H9 (cell line): ENCODE data around the gene SF3B3. TPM values are rescaled to one million over a fixed set of nuclear protein-coding genes. Genes with fewer than 3 reads are reported as not detected.

Experiments
- DNase-seq: peaks from one replicate; pipeline ENCODE4 v3.0.0-alpha.2; 2017
- H2AFZ ChIP-seq: one replicate; pipeline ENCODE4 v1.6.1; 2013; ENCODE audit warnings: mild to moderate bottlenecking, low read length, control low read depth, moderate library complexity
- H2AK5ac ChIP-seq: 2 replicates; pipeline ENCODE4 v1.6.1; 2013; ENCODE audit warnings: low read length, control low read depth, mixed read lengths; ENCODE audit not compliant: insufficient read length
- H2BK120ac ChIP-seq: one replicate; pipeline ENCODE4 v1.6.1; 2013; ENCODE audit warnings: low read depth, mild to moderate bottlenecking, low read length, control low read depth, inconsistent platforms; ENCODE audit not compliant: poor library complexity, severe bottlenecking
- H2BK12ac ChIP-seq: 2 replicates; pipeline ENCODE4 v1.6.1; 2013; ENCODE audit warnings: low read length, control low read depth, mixed read lengths, low read depth; ENCODE audit not compliant: insufficient read length
- H2BK15ac ChIP-seq: 2 replicates; pipeline ENCODE4 v1.6.1; 2013; ENCODE audit warnings: low read depth, low read length, control low read depth
- H2BK20ac ChIP-seq: one replicate; pipeline ENCODE4 v1.6.1; 2013; ENCODE audit warnings: low read depth, mild to moderate bottlenecking, low read length, control low read depth, inconsistent platforms; ENCODE audit not compliant: poor library complexity, severe bottlenecking
- H2BK5ac ChIP-seq: 2 replicates; pipeline ENCODE4 v1.6.1; 2013; ENCODE audit warnings: low read length, control low read depth, mixed read lengths; ENCODE audit not compliant: insufficient read length
- H3K14ac ChIP-seq: 2 replicates; pipeline ENCODE4 v1.6.1; 2013; ENCODE audit warnings: low read length, control low read depth; ENCODE audit not compliant: insufficient read depth
- H3K18ac ChIP-seq: 2 replicates; pipeline ENCODE4 v1.6.1; 2013; ENCODE audit warnings: low read depth, mild to moderate bottlenecking, mixed read lengths, low read length, control low read depth; ENCODE audit not compliant: insufficient read length
- H3K23ac ChIP-seq: 2 replicates; pipeline ENCODE4 v1.6.1; 2013; ENCODE audit warnings: low read length, control low read depth, mixed read lengths, low read depth; ENCODE audit not compliant: insufficient read length
- H3K23me2 ChIP-seq: 2 replicates; pipeline ENCODE4 v1.6.1; 2013; ENCODE audit warnings: low read depth, mild to moderate bottlenecking, mixed read lengths, low read length, control low read depth; ENCODE audit not compliant: insufficient read length, poor library complexity, severe bottlenecking
- H3K27ac ChIP-seq: 2 replicates; pipeline ENCODE4 v1.5.1; 2013; ENCODE audit warnings: low read length, control low read depth, mixed read lengths, low read depth; ENCODE audit not compliant: insufficient read length
- H3K27me3 ChIP-seq: 2 replicates; pipeline ENCODE4 v1.6.1; 2013; ENCODE audit warnings: low read length, control low read depth, inconsistent platforms; ENCODE audit not compliant: insufficient read depth
- H3K4ac ChIP-seq: 2 replicates; pipeline ENCODE4 v1.6.1; 2013; ENCODE audit warnings: low read depth, mild to moderate bottlenecking, control low read depth, inconsistent platforms, low read length, moderate library complexity
- H3K4me1 ChIP-seq: 2 replicates; pipeline ENCODE4 v1.6.1; 2013; ENCODE audit warnings: low read length, control low read depth, inconsistent platforms; ENCODE audit not compliant: insufficient read depth
- H3K4me2 ChIP-seq: 2 replicates; pipeline ENCODE4 v1.6.1; 2013; ENCODE audit warnings: low read length, control low read depth, mixed read lengths; ENCODE audit not compliant: insufficient read length, insufficient read depth
- H3K56ac ChIP-seq: 2 replicates; pipeline ENCODE4 v1.6.1; 2013; ENCODE audit warnings: low read depth, mild to moderate bottlenecking, mixed read lengths, low read length, control low read depth; ENCODE audit not compliant: insufficient read length
- H3K79me1 ChIP-seq: 2 replicates; pipeline ENCODE4 v1.6.1; 2013; ENCODE audit warnings: low read depth, mild to moderate bottlenecking, moderate library complexity, low read length, control low read depth, inconsistent platforms; ENCODE audit not compliant: insufficient read depth, poor library complexity, severe bottlenecking
- H3K79me2 ChIP-seq: 2 replicates; pipeline ENCODE4 v1.6.1; 2013; ENCODE audit warnings: low read length, control low read depth, inconsistent platforms; ENCODE audit not compliant: insufficient read depth
- H3K9ac ChIP-seq: 2 replicates; pipeline ENCODE4 v1.6.1; 2013; ENCODE audit warnings: low read length, control low read depth, mixed read lengths; ENCODE audit not compliant: insufficient read length; ENCODE audit errors: extremely low read depth
- H3K9me3 ChIP-seq: one replicate; pipeline ENCODE4 v1.6.1; 2013; ENCODE audit warnings: low read depth, low read length, inconsistent platforms; ENCODE audit not compliant: control insufficient read depth
- H3T11ph ChIP-seq: one replicate; pipeline ENCODE4 v1.6.1; 2013; ENCODE audit warnings: mild to moderate bottlenecking, low read length, control low read depth, inconsistent platforms
- H4K20me1 ChIP-seq: one replicate; pipeline ENCODE4 v1.6.1; 2013; ENCODE audit not compliant: control insufficient read depth, insufficient read length, insufficient read depth
- H4K5ac ChIP-seq: 2 replicates; pipeline ENCODE4 v1.6.1; 2013; ENCODE audit warnings: low read depth, mild to moderate bottlenecking, mixed read lengths, low read length, control low read depth; ENCODE audit not compliant: insufficient read length
- H4K8ac ChIP-seq: replicated peaks from 2 replicates; pipeline ENCODE4 v1.6.1; 2013; ENCODE audit warnings: low read length, control low read depth, mixed read lengths, low read depth; ENCODE audit not compliant: insufficient read length
- H4K91ac ChIP-seq: 2 replicates; pipeline ENCODE4 v1.6.1; 2013; ENCODE audit warnings: low read depth, mild to moderate bottlenecking, moderate library complexity, mixed read lengths, low read length, control low read depth; ENCODE audit not compliant: insufficient read length
- H3K27ac Mint-ChIP-seq, 3 experiments: 2 replicates in 2 of 3; 3 replicates in 1 of 3; pipeline ENCODE4 v1.8.0; 2020 to 2021; ENCODE audit warnings: mixed read lengths in 3 of 3, mild to moderate bottlenecking in 1 of 3, moderate library complexity in 1 of 3
- H3K27me3 Mint-ChIP-seq: 2 replicates; pipeline ENCODE4 v1.8.0; 2021; ENCODE audit warnings: low read depth, mild to moderate bottlenecking, moderate library complexity, mixed read lengths
- H3K36me3 Mint-ChIP-seq, 3 experiments: 2 replicates in 2 of 3; 3 replicates in 1 of 3; pipeline ENCODE4 v1.8.0; 2020 to 2021; ENCODE audit warnings: low read depth in 3 of 3, mixed read lengths in 3 of 3; ENCODE audit not compliant: insufficient read depth in 1 of 3
- H3K4me1 Mint-ChIP-seq, 2 experiments: 2 replicates each; pipeline ENCODE4 v1.8.0; 2020; ENCODE audit warnings: mixed read lengths in 2 of 2
- H3K4me3 Mint-ChIP-seq, 2 experiments: 2 replicates in 1 of 2; 3 replicates in 1 of 2; pipeline ENCODE4 v1.8.0; 2020 to 2021; ENCODE audit warnings: mild to moderate bottlenecking in 2 of 2, mixed read lengths in 2 of 2, moderate library complexity in 1 of 2
- H3K9me3 Mint-ChIP-seq, 2 experiments: 2 replicates in 1 of 2; 3 replicates in 1 of 2; pipeline ENCODE4 v1.8.0; 2020; ENCODE audit warnings: mild to moderate bottlenecking in 2 of 2, mixed read lengths in 2 of 2, moderate library complexity in 1 of 2
- WGBS: extraction: QIAGEN DNeasy Blood & Tissue Kit; methylation state at CpG from one replicate; pipeline ENCODE4 v1.1.7; 2013; ENCODE audit warnings: missing lambda C conversion rate, low lambda C conversion rate, mixed read lengths; ENCODE audit not compliant: insufficient read length; ENCODE audit errors: extremely low coverage; 5-methylcytosine and 5-hydroxymethylcytosine counted together
- total RNA-seq: library from RNA; stranded (reverse); gene quantifications from 2 replicates; pipeline ENCODE4 v1.2.1, GENCODE V29; 2021
- TF ChIP-seq, protein P1 (sequence below): fragments of 200-600 bp; sonication (generic); conservative IDR thresholded peaks from 3 replicates; pipeline ENCODE4 v1.8.0; 2021; ENCODE audit warnings: antibody characterized with exemption, mild to moderate bottlenecking

SF3B3 gene
- total RNA-seq, 1 experiment from 2014 or later, result 493 TPM

DNA sequence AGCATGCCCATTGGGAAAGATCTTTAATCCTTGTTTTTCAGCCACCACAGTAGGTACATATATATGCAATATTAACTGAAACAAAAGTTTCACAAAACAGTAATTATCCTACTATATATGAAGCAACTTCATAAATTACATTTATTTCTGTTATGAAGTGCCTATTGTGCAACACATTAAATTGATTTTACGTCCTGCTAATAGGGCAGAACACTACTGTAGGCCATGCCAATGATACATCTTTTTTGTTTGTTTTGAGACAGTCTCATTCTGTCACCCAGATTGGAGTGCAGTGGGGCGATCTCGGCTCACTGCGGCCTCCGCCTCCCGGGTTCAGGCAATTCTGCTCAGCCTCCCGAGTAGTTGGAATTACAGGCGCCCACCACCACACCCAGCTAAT, 29.1 kb downstream of the SF3B3 start:
- H3K23me2 ChIP-seq, result no peaks in the 10 kb centered on the region
- Mint-ChIP-seq H3K9me3 (no peaks in the 10 kb centered on the region), H3K27me3 (no peaks in the 10 kb centered on the region), H3K4me3 (no peak overlapping the region), H3K4me1 (peaks cover 12 to 22% of the 10 kb centered on the region in 2 experiments), H3K36me3 (peaks cover 71 to 95% (median 90%) of the 10 kb centered on the region in 3 experiments), H3K27ac (no peak overlapping the region; a peak in 1 of 7 replicates)
- H3K4me2 ChIP-seq, result no peak overlapping the region
- H4K20me1 ChIP-seq, result no peaks in the 10 kb centered on the region
- no peak overlapping the region for H3K14ac ChIP-seq
- H2AK5ac ChIP-seq, result no peak overlapping the region
- no peaks in the 10 kb centered on the region for H3K9me3 ChIP-seq
- no peak overlapping the region for H4K8ac ChIP-seq
- no peak overlapping the region for H2BK12ac ChIP-seq
- H3K27me3 ChIP-seq, result no peaks in the 10 kb centered on the region
- no peak overlapping the region for H3K56ac ChIP-seq
- H3K18ac ChIP-seq, result no peak overlapping the region
- H2BK15ac ChIP-seq, result no peak overlapping the region
- WGBS, result no CpG with 5 or more reads among the region's 8 CpGs
- no peak overlapping the region for H4K5ac ChIP-seq
- H4K91ac ChIP-seq, result no peak overlapping the region
- H3K4ac ChIP-seq, result no peak overlapping the region
- no peak overlapping the region for H3K9ac ChIP-seq
- no peaks in the 10 kb centered on the region for H3K79me1 ChIP-seq
- no peak overlapping the region for H3K23ac ChIP-seq
- no peak overlapping the region for H2BK20ac ChIP-seq
- no peak for DNase-seq
- H3K4me1 ChIP-seq, result no peaks in the 10 kb centered on the region
- H3K79me2 ChIP-seq, result peaks cover 8% of the 10 kb centered on the region; the same call in 1 of the 2 replicates
- no peak overlapping the region for H2BK5ac ChIP-seq
- no peak overlapping the region for H3K27ac ChIP-seq
- TF ChIP-seq, protein P1, sequence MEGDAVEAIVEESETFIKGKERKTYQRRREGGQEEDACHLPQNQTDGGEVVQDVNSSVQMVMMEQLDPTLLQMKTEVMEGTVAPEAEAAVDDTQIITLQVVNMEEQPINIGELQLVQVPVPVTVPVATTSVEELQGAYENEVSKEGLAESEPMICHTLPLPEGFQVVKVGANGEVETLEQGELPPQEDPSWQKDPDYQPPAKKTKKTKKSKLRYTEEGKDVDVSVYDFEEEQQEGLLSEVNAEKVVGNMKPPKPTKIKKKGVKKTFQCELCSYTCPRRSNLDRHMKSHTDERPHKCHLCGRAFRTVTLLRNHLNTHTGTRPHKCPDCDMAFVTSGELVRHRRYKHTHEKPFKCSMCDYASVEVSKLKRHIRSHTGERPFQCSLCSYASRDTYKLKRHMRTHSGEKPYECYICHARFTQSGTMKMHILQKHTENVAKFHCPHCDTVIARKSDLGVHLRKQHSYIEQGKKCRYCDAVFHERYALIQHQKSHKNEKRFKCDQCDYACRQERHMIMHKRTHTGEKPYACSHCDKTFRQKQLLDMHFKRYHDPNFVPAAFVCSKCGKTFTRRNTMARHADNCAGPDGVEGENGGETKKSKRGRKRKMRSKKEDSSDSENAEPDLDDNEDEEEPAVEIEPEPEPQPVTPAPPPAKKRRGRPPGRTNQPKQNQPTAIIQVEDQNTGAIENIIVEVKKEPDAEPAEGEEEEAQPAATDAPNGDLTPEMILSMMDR, result no peak
- no peak overlapping the region for H2AFZ ChIP-seq
- no peak overlapping the region for H2BK120ac ChIP-seq
- H3T11ph ChIP-seq, result no peak overlapping the region
